HG02588 (cell line): ENCODE results near the gene POM121L2.

Source experiments
- ATAC-seq: cut with Tn5 transposase; IDR thresholded peaks from one replicate; pipeline ENCODE4 v1.9.1; 2021; ENCODE audit warnings: mild to moderate bottlenecking, moderate library complexity; ENCODE audit not compliant: unreplicated experiment

Gene POM121L2

DNA sequence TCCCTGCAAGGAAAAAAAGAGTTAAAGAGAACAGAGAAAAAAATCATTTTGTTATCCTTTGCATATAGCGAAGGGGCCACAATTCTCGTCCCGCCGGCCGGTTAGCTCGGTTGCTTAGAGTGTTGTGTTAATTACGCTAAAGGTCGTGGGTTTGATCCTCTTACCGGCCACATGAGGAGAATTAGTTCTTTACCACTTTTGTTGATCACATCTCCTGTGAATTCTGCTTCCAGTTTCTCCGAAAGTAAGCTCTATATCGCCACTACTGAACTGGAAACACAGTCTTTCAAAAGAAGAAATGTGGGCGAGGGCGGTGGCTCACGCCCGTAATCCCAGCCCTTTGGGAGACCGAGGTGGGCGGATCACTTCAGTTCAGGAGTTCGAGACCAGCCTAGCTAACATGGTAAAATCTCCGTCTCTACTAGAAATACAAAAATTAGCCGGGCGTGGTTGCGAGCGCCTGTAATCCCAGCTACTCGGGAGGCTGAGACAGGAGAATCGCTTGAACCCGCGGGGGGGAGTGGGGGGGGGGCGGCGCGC is 51.2 kb downstream of the POM121L2 start:
- no peak for ATAC-seq

DNA sequence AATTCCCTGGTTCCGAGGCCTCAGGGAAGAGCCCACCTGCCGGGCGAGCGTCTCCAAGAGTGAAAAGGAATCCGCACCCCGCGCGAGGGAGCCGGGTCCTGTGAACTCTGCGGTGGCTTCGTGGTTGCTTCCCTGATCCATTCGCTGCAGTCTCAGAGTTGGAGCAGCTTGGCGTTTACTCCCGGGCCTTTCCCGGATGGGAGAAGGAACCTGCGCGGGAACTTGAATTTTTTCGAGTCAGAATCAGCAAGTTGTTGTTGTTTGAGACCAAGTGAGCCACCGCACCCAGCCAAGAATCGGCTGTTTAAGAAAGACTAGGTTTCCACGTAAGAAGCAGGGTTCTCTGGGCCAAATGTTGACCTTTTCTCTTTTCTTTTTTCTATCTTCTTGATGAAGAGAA is 51.7 kb downstream of the POM121L2 start:
- no peak for ATAC-seq
